ENCODE data around the gene LIPT1.
"Not testable (repeated sequence)": the region's sequence is repeated elsewhere in the genome, so short reads cannot be mapped to it uniquely, and the experiment has no call there.

LIPT1 gene

DNA sequence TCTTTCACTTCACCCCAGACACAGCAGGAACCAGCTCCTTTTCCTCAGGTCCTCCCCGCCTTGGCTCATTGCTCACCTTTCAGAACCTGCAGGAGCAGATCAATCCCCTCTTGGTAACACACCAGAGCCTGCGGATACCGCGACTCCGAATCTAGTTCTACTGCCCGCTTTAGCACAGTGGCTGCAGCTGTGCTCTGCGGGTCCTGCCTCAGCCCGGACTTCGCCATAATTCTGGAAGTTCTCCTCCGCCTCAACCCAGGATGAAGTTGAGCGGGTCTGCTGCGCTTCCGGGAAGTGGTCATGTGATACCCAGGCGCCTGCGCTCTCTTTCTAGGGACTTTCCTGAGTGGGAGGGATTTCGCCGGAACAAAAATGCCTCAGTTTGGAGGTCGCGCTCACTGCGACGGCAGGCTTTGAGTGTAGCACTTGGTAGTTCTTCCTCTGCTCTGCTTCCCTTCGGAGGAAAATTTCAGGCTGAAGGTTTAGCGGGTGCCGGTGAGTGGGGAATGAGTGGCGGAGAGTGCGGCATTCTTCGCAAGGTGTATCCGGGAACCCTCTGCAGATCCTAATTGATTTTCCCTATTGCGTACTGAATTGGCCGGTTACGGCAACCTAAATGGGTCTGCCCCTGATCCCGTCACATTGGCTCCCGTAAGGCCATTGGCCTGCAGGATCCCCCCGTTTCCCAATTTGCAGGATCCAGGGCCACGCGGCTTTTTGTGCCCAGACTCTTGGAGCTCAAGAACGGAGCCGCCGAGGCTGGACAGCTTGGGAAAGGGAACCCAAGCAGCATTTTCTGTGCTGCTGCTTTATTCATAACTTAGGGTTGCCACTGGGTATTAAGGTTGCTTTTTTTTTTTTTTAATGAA lies 26.2 kb downstream of the LIPT1 start, which contains the start of the genes MITD1 and MRPL30:
Gene MITD1, minus strand, starts transcription at position 304 of the 869 bp plus-strand sequence. Its CDS starts 77 bp downstream, at position 227.
Gene MRPL30, plus strand, starts transcription at position 430 of the 869 bp plus-strand sequence. CDS start 5,020 bp downstream, outside the sequence.
- peak; percentile 77 to 88 for DNase-seq

DNA sequence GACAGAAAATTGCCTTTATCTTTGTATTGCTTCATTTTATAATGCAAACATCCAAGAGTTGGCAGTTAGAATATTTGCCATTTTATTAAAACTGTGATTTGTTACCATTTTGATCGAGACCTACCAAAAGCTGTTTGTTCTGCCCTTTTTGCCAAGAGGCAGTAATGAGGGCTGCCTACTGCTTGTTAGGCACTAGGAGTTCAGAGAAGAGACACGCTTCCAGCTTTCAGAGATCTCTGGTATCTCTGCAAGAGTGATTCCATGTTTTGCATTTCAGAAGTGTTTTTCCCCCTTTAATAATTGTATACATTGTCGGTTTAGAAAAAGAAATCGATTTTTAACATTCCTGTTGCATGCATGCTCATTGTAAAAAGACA lies 26.8 kb downstream of the LIPT1 start:
- DNase-seq: no peak

DNA sequence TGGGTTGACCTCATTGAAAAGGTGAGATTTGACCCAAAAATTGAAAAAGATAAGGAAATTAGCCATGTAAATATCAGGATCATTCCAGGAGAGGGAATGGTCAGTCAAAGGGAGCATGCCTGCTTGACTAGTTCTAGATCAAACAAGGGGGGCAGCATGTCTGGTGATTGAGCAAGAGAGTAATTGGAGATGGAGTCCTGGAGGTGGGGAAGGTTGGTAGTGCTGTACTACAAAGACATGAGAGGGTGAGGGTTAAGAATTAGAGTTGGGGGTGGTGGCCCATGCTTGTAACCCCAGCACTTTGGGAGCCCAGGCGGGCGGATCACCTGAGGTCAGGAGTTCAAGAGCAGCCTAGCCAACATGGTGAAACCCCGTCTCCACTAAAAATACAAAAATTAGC lies 28.3 kb downstream of the LIPT1 start:
- no peak for DNase-seq

DNA sequence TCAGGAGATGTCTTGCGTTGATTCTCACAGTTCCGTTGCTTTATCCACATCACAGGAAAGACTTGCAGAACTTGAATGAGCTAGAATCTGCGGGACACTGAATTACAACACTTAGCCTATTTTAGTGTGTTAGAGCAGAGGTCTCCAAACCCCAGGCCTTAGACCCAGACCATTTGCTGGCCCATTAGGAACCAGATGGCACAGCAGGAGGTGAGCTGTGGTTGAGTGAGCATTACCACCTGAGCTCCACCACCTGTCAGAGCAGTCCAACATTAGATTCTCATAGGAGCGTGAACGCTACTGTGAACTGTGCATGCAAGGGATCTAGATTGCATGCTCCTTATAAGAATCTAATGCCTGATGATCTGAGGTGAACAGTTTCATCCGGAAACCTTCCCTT lies 30.0 kb downstream of the LIPT1 start:
- DNase-seq: no peak

DNA sequence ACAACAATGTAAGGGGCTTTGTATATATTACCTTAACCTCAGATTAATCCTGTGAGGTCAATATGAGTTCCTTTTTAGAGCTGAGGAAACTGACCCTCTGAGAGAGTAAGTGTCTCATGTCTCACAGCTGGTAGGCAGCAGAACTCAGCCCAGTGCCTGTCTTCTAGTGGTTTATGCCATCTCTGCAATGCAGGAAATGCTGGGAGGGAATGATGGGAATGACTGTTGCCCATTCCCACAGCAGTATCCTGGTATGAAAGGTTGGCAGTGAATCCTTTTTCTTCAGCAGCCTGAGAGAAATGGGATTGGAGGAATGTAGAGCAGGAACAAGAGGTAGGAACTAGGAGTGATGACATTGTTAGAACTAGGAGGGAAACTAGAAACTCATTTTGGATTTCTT lies 32.2 kb downstream of the LIPT1 start:
- no peak for DNase-seq

DNA sequence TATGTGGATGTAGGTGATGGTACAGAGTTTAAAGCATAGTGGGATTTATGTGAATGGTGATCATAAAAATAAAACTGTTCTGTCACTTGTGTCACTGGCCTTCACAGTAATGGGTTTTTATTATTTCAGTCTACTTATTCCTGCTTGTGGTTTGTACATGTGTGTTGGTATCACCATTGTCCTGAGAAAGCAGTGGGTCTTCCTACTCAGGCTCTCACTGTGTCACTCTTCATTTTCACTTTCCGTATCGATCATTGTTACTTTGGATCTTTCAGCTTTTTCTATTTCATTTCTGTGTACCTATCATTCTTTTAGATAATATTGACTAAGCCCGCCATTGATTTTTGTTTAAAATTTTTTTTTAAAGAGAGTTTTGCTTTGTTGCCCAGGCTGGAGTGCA lies 33.6 kb downstream of the LIPT1 start:
- DNase-seq: no peak

DNA sequence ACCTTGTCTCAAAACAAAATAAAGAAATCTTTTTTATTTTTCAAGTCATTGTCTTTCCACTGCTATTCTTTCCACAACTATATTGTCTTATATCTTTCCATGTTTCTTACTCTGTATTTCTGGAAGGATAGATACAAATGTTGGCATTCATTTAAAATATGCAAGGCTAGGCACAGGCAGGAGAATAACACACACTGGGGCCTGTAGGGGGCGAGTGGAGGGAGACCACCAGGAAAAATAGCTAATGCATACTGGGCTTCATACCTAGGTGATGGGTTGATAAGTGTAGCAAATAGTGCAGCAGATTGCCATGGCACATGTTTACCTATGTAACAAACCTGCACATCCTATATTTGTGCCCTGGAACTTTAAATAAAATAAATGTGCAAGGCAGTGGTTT lies 35.8 kb downstream of the LIPT1 start:
- DNase-seq: no peak

DNA sequence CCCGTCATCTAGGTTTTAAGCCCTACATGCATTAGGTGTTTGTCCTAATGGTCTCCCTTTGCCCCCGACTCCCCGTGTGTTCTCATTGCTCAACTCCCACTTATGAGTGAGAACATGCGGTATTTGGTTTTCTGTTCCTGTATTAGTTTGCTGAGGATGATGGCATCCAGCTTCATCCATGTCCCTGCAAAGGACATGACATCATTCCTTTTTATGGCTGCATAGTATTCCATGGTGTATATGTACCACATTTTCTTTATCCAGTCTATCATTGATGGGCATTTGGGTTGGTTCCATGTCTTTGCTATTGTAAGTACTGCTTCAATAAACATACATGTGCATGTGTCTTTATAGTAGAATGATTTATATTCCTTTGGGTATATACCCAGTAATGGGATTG lies 37.6 kb downstream of the LIPT1 start:
- DNase-seq: not testable (repeated sequence)

DNA sequence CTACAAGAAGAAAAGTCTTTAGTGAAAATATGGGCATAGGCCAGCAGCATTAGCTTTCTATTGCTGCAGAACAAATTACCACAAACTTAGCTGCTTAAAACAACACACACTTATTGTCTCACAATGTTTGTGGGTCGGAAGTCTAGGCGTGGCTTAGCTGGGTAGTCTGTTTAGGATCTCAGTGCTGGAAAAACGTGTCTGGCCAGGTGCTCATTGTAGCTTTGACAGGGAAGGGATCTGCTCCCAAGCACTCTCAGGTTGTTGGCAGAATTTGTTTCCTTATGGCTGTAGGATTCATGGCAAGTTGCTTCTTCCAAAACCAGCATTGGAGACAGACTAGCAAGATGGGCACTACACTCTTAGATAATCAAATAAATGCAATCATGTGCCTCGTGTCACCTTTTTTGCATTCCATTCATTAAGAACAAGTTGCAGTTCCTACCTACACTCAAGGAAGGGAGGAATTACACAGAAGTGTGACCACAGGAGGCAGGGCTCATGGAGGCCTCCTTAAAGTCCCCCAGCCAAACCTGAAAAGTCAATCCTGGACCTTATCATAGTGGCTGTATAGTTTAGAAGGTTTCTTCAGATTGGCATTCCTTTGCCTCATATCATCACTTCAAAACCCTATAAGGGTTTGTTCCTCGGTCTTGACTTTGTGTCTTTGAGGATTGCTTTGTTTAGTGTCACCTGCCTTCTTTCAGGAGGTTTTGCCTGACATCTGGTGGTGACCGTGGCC lies 43.5 kb downstream of the LIPT1 start:
- DNase-seq: no peak

DNA sequence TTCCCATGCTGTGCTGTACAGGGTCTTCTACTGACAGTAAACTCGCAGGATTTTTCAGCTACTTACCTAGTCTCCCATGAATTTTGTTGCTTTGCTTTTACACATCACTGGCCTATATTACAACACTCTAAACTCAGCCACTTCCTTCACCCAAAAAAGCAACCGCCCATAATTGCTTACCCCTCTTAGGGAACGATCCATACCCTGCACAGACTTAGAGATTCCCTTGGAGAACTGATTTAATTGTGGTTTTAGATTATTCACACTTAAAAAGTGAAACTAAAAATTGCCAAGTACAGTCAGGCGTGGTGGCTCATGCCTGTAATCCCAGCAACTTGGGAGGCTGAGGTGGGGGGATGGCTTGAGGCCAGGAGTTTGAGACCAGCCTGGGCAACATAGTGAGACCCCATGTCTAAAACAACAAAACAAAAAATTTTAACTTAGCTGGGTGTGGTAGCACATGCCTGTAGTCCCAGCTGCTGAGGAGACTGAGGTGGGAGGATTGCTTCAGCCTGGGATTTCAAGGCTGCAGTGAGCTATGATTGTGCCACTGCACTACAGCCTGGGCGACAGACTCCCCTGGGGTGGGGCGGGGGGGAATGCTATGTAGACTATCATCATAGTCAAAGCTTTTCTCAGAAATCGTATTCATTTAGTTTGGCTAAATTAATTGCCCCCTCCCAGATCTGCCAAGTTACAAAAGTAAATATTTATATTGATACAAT lies 45.5 kb downstream of the LIPT1 start:
- DNase-seq: no peak

DNA sequence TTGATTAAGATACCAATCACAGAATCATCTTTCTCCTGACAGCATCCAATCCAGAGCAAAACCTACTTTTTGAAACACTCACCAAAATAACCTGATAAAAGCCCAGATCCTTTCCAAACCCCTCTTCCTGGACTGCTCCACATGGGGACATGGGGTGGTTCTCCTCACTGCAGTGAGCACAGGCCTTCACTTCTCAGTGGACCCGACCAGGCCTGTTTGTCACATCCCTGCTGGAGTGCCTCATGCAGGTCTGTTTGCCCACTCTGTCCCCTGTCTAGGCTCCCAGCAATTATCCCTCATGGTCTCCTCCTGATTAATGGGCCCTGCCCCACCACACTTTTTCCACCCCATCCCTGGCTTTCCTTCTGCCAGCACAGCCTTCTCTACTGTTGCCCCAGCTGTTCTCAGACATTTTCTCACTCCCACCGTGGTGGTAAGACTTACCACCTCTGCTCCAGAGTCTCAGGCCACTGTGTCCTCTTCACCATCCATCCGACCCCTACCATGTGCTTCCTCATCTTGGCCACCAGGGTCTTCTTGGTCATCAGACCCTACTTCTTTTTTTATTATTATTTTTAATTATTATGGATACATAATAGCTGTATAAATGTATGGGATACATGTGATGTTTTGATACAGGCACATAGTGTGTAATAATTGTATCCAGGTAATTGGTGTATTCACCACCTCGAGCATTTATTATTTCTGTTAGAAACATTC lies 47.4 kb downstream of the LIPT1 start:
- DNase-seq: no peak

DNA sequence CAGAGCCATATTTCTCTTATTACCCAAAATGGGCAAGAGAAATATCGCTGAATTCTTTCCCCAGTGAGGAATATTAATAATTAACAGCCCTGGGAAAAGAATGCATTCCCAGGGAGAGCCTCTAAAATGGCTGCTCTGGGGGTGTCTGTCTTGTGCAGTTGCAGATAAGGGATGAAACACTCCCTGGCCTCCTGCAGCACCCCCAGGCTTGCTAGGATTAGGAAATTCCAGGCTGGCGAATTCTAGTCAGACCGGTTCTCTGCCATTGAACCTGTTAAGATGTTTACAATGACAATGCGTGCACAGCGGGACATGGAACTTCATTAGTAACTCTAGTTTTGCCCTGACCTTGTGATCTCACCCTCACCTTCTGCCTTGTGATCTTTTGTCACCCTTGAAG lies 50.7 kb downstream of the LIPT1 start:
- DNase-seq: no peak

All from stimulated activated CD4-positive, alpha-beta T cell treated with anti-CD3 and anti-CD28 coated beads, Interleukin-4, amount 100 ng/mL, for 4 hours (primary cell).